SKM-1 treated with dmso at 0.1 percent for 144 hours (cell line): ENCODE results near the gene MKNK2.

Source experiments
- DNase-seq: peaks from one replicate; lab custom pipeline; 2025; ENCODE audit not compliant: unreplicated experiment; lab: John Stamatoyannopoulos, UW

The MKNK2 gene

GRCh38 chr19:2080336-2080988 is 29.4 kb upstream of the MKNK2 start:
- no peak for DNase-seq

- no peak for DNase-seq
These were observed 28.8 kb upstream of the MKNK2 start for GRCh38 chr19:2079865-2080301.

GRCh38 chr19:2079076-2079864 is 28.2 kb upstream of the MKNK2 start:
- DNase-seq: no peak

GRCh38 chr19:2077833-2078619 is 27.0 kb upstream of the MKNK2 start:
- DNase-seq: no peak

GRCh38 chr19:2077398-2077797 is 26.4 kb upstream of the MKNK2 start:
- DNase-seq: no peak

GRCh38 chr19:2076526-2076944 is 25.5 kb upstream of the MKNK2 start:
- no peak for DNase-seq

- no peak for DNase-seq
These were observed 21.9 kb upstream of the MKNK2 start for GRCh38 chr19:2072757-2073551.

GRCh38 chr19:2070986-2071673 is 20.1 kb upstream of the MKNK2 start:
- DNase-seq: no peak

- DNase-seq: no peak
These were observed 19.4 kb upstream of the MKNK2 start for GRCh38 chr19:2070436-2070827.

GRCh38 chr19:2064788-2065524 is 13.9 kb upstream of the MKNK2 start:
- no peak for DNase-seq

GRCh38 chr19:2064395-2064787 is 13.3 kb upstream of the MKNK2 start:
- no peak for DNase-seq

GRCh38 chr19:2063824-2064223 is 12.8 kb upstream of the MKNK2 start:
- DNase-seq: no peak

GRCh38 chr19:2062770-2063169 is 11.7 kb upstream of the MKNK2 start:
- no peak for DNase-seq

GRCh38 chr19:2062389-2062729 is 11.3 kb upstream of the MKNK2 start:
- no peak for DNase-seq

- DNase-seq: peak; percentile 85
These were observed 10.7 kb upstream of the MKNK2 start for GRCh38 chr19:2061495-2062388.

GRCh38 chr19:2060884-2061494 is 9.9 kb upstream of the MKNK2 start:
- DNase-seq: no peak

GRCh38 chr19:2059422-2060201 is 8.6 kb upstream of the MKNK2 start:
- no peak for DNase-seq
